IMR-90 (cell line): ENCODE results near the gene SPDYE4.

Source experiments
- CHD1 ChIP-seq: IDR thresholded peaks from 2 replicates; pipeline ENCODE4 v1.6.1; 2012; ENCODE audit warnings: low read depth, low read length, improper control_type of control experiment
- CTCF ChIP-seq: conservative IDR thresholded peaks from 2 replicates; pipeline ENCODE4 v1.5.1; 2012; ENCODE audit warnings: mild to moderate bottlenecking, low read depth, low read length, improper control_type of control experiment
- MXI1 ChIP-seq: IDR thresholded peaks from 2 replicates; pipeline ENCODE4 v1.6.1; 2012; ENCODE audit warnings: low read depth, mild to moderate bottlenecking, low read length, moderate library complexity, borderline replicate concordance
- NFE2L2 ChIP-seq: fragments of 150-350 bp; IDR thresholded peaks from 2 replicates; pipeline ENCODE4 v1.6.1; 2016; ENCODE audit warnings: low read depth, mild to moderate bottlenecking, low read length
- POLR2A ChIP-seq: IDR thresholded peaks from 2 replicates; pipeline ENCODE4 v1.6.1; 2012; ENCODE audit warnings: mild to moderate bottlenecking, low read depth, low read length
- RAD21 ChIP-seq: IDR thresholded peaks from 2 replicates; pipeline ENCODE4 v1.6.1; 2012; ENCODE audit warnings: low read length, improper control_type of control experiment
- RFX5 ChIP-seq: IDR thresholded peaks from 2 replicates; pipeline ENCODE4 v1.8.0; 2012; ENCODE audit warnings: low read depth, mild to moderate bottlenecking, low read length, moderate library complexity
- SMC3 ChIP-seq: fragments of 150-350 bp; IDR thresholded peaks from 2 replicates; pipeline ENCODE4 v1.6.1; 2016; ENCODE audit warnings: low read depth, mild to moderate bottlenecking, antibody characterized with exemption, low read length, moderate library complexity

- TF ChIP-seq CTCF (peak; percentile 76), RAD21 (peak; percentile 89), CHD1 (no peak), POLR2A (no peak), SMC3 (peak; percentile 69), MXI1 (no peak), NFE2L2 (no peak), RFX5 (no peak)
Observed at GRCh38 chr17:8745586-8746500, 12.5 kb downstream of the SPDYE4 start.
